Measurements from ENCODE around the gene LRRC36. TPM values are rescaled to one million over a fixed set of nuclear protein-coding genes. Genes with fewer than 3 reads are reported as not detected.
A peak's percentile ranks its signal among the peaks of the same experiment; 100 is the strongest.

The LRRC36 gene
- total and polyA plus RNA-seq, 2 of the 13 experiments (the other 11 are each of a cell fraction or from before 2014, with no cell fraction given), result 0.12 to 0.15 TPM

GRCh38 chr16:67415872-67416793 lies 89.5 kb downstream of the LRRC36 start, which contains the start of gene ZDHHC1 (continued):
- TF ChIP-seq ZMYM2 (CRISPR knock-in tag; IDR thresholded peaks at IDR 0.05), result no peak
- TF ChIP-seq MATR3 (CRISPR knock-in tag; IDR thresholded peaks at IDR 0.05), result no peak
- TF ChIP-seq AKAP8 (CRISPR knock-in tag; IDR thresholded peaks at IDR 0.05), result no peak
- TF ChIP-seq ZNF644 (CRISPR knock-in tag; IDR thresholded peaks at IDR 0.05; ENCODE audit: low read depth), result no peak
- no peak for TF ChIP-seq GABPA (IDR thresholded peaks at IDR 0.05; ENCODE audit: low read depth, low read length)
- no peak for TF ChIP-seq GABPA (CRISPR knock-in tag; IDR thresholded peaks at IDR 0.05; ENCODE audit: low read depth)
- TF ChIP-seq PRMT3 (CRISPR knock-in tag; IDR thresholded peaks at IDR 0.05; ENCODE audit: borderline replicate concordance, low read depth), result no peak
- no peak for TF ChIP-seq MBD4 (IDR thresholded peaks at IDR 0.05; ENCODE audit: borderline replicate concordance, low read length)
- TF ChIP-seq ZFP41 (CRISPR knock-in tag; IDR thresholded peaks at IDR 0.05; ENCODE audit: borderline replicate concordance), result no peak
- TF ChIP-seq ZNF121 (CRISPR knock-in tag; IDR thresholded peaks at IDR 0.05), result peak; percentile 68
- TF ChIP-seq KDM6A (CRISPR knock-in tag; IDR thresholded peaks at IDR 0.05; ENCODE audit: low read depth), result no peak
- TF ChIP-seq, protein P1, sequence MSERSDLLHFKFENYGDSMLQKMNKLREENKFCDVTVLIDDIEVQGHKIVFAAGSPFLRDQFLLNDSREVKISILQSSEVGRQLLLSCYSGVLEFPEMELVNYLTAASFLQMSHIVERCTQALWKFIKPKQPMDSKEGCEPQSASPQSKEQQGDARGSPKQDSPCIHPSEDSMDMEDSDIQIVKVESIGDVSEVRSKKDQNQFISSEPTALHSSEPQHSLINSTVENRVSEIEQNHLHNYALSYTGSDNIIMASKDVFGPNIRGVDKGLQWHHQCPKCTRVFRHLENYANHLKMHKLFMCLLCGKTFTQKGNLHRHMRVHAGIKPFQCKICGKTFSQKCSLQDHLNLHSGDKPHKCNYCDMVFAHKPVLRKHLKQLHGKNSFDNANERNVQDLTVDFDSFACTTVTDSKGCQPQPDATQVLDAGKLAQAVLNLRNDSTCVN (CRISPR knock-in tag; IDR thresholded peaks at IDR 0.05; ENCODE audit: borderline replicate concordance), result peak; percentile 44; the same call in 1 of the 2 replicates
- no peak for TF ChIP-seq IKZF1 (IDR thresholded peaks at IDR 0.05)
- TF ChIP-seq HDAC6 (IDR thresholded peaks at IDR 0.05; ENCODE audit: low read depth, low read length), result no peak
- no peak for TF ChIP-seq ZNF317 (CRISPR knock-in tag; IDR thresholded peaks at IDR 0.05)
- no peak for TF ChIP-seq GPN1 (CRISPR knock-in tag; IDR thresholded peaks at IDR 0.05; ENCODE audit: borderline replicate concordance)
- TF ChIP-seq, protein P2, sequence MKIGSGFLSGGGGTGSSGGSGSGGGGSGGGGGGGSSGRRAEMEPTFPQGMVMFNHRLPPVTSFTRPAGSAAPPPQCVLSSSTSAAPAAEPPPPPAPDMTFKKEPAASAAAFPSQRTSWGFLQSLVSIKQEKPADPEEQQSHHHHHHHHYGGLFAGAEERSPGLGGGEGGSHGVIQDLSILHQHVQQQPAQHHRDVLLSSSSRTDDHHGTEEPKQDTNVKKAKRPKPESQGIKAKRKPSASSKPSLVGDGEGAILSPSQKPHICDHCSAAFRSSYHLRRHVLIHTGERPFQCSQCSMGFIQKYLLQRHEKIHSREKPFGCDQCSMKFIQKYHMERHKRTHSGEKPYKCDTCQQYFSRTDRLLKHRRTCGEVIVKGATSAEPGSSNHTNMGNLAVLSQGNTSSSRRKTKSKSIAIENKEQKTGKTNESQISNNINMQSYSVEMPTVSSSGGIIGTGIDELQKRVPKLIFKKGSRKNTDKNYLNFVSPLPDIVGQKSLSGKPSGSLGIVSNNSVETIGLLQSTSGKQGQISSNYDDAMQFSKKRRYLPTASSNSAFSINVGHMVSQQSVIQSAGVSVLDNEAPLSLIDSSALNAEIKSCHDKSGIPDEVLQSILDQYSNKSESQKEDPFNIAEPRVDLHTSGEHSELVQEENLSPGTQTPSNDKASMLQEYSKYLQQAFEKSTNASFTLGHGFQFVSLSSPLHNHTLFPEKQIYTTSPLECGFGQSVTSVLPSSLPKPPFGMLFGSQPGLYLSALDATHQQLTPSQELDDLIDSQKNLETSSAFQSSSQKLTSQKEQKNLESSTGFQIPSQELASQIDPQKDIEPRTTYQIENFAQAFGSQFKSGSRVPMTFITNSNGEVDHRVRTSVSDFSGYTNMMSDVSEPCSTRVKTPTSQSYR (CRISPR knock-in tag; IDR thresholded peaks at IDR 0.05; ENCODE audit: borderline replicate concordance), result no peak
- no peak for TF ChIP-seq ZNF3 (CRISPR knock-in tag; IDR thresholded peaks at IDR 0.05)
- TF ChIP-seq CHD4 (IDR thresholded peaks at IDR 0.05; ENCODE audit: borderline replicate concordance, low read length), result no peak
- no peak for TF ChIP-seq DRAP1 (CRISPR knock-in tag; IDR thresholded peaks at IDR 0.05)
- TF ChIP-seq HNRNPL (IDR thresholded peaks at IDR 0.05; ENCODE audit: low read depth, low read length), result no peak
- TF ChIP-seq, protein P3, sequence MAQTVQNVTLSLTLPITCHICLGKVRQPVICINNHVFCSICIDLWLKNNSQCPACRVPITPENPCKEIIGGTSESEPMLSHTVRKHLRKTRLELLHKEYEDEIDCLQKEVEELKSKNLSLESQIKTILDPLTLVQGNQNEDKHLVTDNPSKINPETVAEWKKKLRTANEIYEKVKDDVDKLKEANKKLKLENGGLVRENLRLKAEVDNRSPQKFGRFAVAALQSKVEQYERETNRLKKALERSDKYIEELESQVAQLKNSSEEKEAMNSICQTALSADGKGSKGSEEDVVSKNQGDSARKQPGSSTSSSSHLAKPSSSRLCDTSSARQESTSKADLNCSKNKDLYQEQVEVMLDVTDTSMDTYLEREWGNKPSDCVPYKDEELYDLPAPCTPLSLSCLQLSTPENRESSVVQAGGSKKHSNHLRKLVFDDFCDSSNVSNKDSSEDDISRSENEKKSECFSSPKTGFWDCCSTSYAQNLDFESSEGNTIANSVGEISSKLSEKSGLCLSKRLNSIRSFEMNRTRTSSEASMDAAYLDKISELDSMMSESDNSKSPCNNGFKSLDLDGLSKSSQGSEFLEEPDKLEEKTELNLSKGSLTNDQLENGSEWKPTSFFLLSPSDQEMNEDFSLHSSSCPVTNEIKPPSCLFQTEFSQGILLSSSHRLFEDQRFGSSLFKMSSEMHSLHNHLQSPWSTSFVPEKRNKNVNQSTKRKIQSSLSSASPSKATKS (CRISPR knock-in tag; IDR thresholded peaks at IDR 0.05), result no peak
- TF ChIP-seq JDP2 (CRISPR knock-in tag; IDR thresholded peaks at IDR 0.05; ENCODE audit: borderline replicate concordance), result no peak
- TF ChIP-seq PRPF4 (IDR thresholded peaks at IDR 0.05; ENCODE audit: low read depth, low read length, poor library complexity, severe bottlenecking), result no peak
- 0 out of 2 replicates have a peak, but pooled peaks have one; percentile 49 for TF ChIP-seq ARHGAP35 (CRISPR knock-in tag; IDR thresholded peaks at IDR 0.05; ENCODE audit: borderline replicate concordance)
